T-cell (primary cell): Measurements from ENCODE around the gene CARS1. TPM values are rescaled to one million over a fixed set of nuclear protein-coding genes. Genes with fewer than 3 reads are reported as not detected.

Experiments used
- ATAC-seq, 4 experiments: fragments of 200-7000 bp in 3 of 4; fragments of 150-1000 bp in 1 of 4; cut with Tn5 transposase; replicated peaks in 1 of 4; 1 replicate in 3 of 4; 2 replicates in 1 of 4; pipeline ENCODE4 v1.10.0; 2021; ENCODE audit warnings: moderate library complexity in 3 of 4, mild to moderate bottlenecking in 2 of 4, moderate number of reproducible peaks in 1 of 4
- CTCF ChIA-PET, 2 donors: fragments of 300-600 bp; sonication (Branson Sonifier 250); formaldehyde crosslinking; loops; one replicate each; lab custom pipeline; 2022; ENCODE audit warnings: antibody characterized with exemption in 2 of 2; lab: Charles Lee
- POLR2A ChIA-PET, 2 donors: fragments of 300-600 bp; sonication (Branson Sonifier 250); formaldehyde crosslinking; loops; one replicate each; lab custom pipeline; 2022; ENCODE audit warnings: antibody characterized with exemption in 2 of 2; lab: Charles Lee
- DNase-seq, 35 experiments: peaks; one replicate each; pipeline versions ENCODE4 v3.0.0 to v3.0.0-alpha.2; 2013 to 2023
- H3K27ac ChIP-seq: one replicate; pipeline ENCODE4 v1.5.1; 2013; ENCODE audit warnings: low read length
- H3K27me3 ChIP-seq, 2 experiments: replicated peaks in 1 of 2; 1 replicate in 1 of 2; 2 replicates in 1 of 2; pipeline versions ENCODE4 v1.6.1 to v1.7.0; 2013; ENCODE audit warnings: low read length in 1 of 2, mixed read lengths in 1 of 2; ENCODE audit not compliant: control insufficient read depth in 2 of 2, insufficient read depth in 2 of 2; ENCODE audit errors: extremely low read depth in 1 of 2
- H3K36me3 ChIP-seq, 2 donors: 1 replicate in 1 of 2; 2 replicates in 1 of 2; pipeline versions ENCODE4 v1.6.1 to v1.7.0; 2013; ENCODE audit warnings: low read length in 1 of 2; ENCODE audit not compliant: control insufficient read depth in 2 of 2, insufficient read depth in 1 of 2; ENCODE audit errors: extremely low read depth in 1 of 2
- H3K4me1 ChIP-seq, 2 experiments: 1 replicate in 1 of 2; 2 replicates in 1 of 2; pipeline versions ENCODE4 v1.6.1 to v1.7.0; 2013; ENCODE audit warnings: low read length in 2 of 2, mixed read lengths in 1 of 2; ENCODE audit not compliant: insufficient read depth in 2 of 2, control insufficient read depth in 1 of 2; ENCODE audit errors: extremely low read depth in 1 of 2
- H3K4me3 ChIP-seq, 2 donors: 1 replicate in 1 of 2; 2 replicates in 1 of 2; pipeline versions ENCODE4 v1.5.1 to v1.7.0; 2013; ENCODE audit warnings: mild to moderate bottlenecking in 2 of 2, low read length in 1 of 2, moderate library complexity in 1 of 2; ENCODE audit not compliant: control insufficient read depth in 1 of 2; ENCODE audit errors: extremely low read depth in 1 of 2
- H3K9me3 ChIP-seq: 2 replicates; pipeline ENCODE4 v1.7.0; 2013
- H3K27ac Mint-ChIP-seq, 2 donors: one replicate each; pipeline ENCODE4 v1.8.0; 2020 to 2021; ENCODE audit warnings: mild to moderate bottlenecking in 2 of 2, mixed read lengths in 2 of 2
- H3K27me3 Mint-ChIP-seq, 2 donors: one replicate each; pipeline ENCODE4 v1.8.0; 2021 to 2022; ENCODE audit warnings: mixed read lengths in 2 of 2
- H3K36me3 Mint-ChIP-seq: one replicate; pipeline ENCODE4 v1.8.0; 2021; ENCODE audit warnings: mixed read lengths
- H3K4me1 Mint-ChIP-seq, 3 donors: one replicate each; pipeline ENCODE4 v1.8.0; 2020 to 2022; ENCODE audit warnings: mixed read lengths in 3 of 3, mild to moderate bottlenecking in 1 of 3
- H3K4me3 Mint-ChIP-seq, 3 donors: one replicate each; pipeline ENCODE4 v1.8.0; 2020 to 2022; ENCODE audit warnings: mild to moderate bottlenecking in 3 of 3, mixed read lengths in 3 of 3, moderate library complexity in 3 of 3
- H3K9me3 Mint-ChIP-seq, 3 donors: one replicate each; pipeline ENCODE4 v1.8.0; 2020 to 2022; ENCODE audit warnings: mixed read lengths in 3 of 3
- WGBS: methylation state at CpG from one replicate; pipeline ENCODE4 v1.1.5; 2013; ENCODE audit warnings: missing lambda C conversion rate; ENCODE audit not compliant: insufficient coverage; 5-methylcytosine and 5-hydroxymethylcytosine counted together
- total RNA-seq, 35 experiments: library from RNA in 6 of 35; stranded (reverse) in 6 of 35; fragments of 120-200 nt in 1 of 35; gene quantifications; one replicate each; pipeline versions ENCODE4 v1.2.1 to v1.2.4 and lab custom pipeline; 2013 to 2026

The CARS1 gene
- total RNA-seq, 5 donors from 2014 or later (not counting 1 experiment from before 2014, with no cell fraction given), result 45.3 to 113 (median 109) TPM

DNA sequence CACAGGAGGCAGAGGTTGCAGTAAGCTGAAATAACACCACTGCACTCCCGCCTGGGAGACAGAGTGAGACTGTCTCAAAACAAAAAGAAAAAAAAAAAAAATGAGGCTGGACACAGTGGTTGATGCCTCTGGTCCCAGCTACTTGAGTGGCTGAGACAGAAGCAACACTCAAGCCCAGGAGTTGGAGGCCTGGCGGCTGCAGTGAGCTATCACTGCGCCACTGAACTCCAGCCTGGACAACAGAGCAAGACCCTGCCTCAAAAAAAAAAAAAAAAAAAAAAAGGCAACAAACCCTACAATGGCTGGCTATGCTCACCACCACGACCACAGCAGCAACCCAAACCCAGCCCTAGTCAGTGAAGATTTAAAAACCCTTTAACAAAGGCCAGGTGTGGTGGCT is 73.3 kb downstream of the CARS1 start:
- Mint-ChIP-seq H3K36me3 (peaks cover 11% of the 10 kb centered on the region), H3K4me1 (peaks cover 63 to 76% (median 75%) of the 10 kb centered on the region in 3 donors), H3K9me3 (no peaks in the 10 kb centered on the region), H3K27ac (peak overlapping the region; percentile 81), H3K27me3 (no peaks in the 10 kb centered on the region), H3K4me3 (peak overlapping the region in 2 of 3 donors; percentile 47 to 58)
- POLR2A ChIA-PET, result interaction anchor here in 1 of 2 donors (0.6 to 0.7 kb wide), 2 partner anchors 26 to 30 kb away, joined by 6 read pairs; no protein-coding TSS in a partner anchor
- no peaks in the 10 kb centered on the region for H3K27me3 ChIP-seq
- DNase-seq (no peak), ATAC-seq (no peak)
- no peaks in the 10 kb centered on the region for H3K9me3 ChIP-seq
- no peak overlapping the region for H3K4me3 ChIP-seq
- peaks cover 16 to 63% of the 10 kb centered on the region in 2 experiments for H3K4me1 ChIP-seq
- WGBS, result 75% methylated on average over 2 of the region's 4 CpGs
- CTCF ChIA-PET, result interaction anchor here in 1 of 2 donors (0.7 to 1.5 kb wide), 2 partner anchors 28 to 38 kb away, joined by 3 to 4 read pairs; no protein-coding TSS in a partner anchor
- H3K36me3 ChIP-seq, result peaks cover 0 to 17% of the 10 kb centered on the region in 2 donors
- H3K27ac ChIP-seq, result no peak overlapping the region

DNA sequence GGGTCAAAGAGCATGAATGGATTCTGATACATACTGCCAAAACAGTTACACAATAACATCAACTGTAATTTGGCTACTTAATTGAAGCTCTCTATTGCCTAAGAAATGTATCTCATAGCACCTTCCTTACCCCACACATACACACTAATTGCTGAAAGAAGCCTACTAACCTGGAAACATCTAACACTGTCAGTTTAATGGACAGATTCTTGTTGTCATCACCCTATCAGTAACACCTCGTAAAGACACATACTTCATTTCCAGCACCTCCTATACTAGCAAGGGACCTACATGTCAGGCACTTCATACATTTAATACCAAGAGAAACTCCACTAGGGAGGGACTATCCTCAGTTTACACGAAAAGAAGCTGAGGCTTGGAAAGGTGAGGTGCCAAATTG is 75.0 kb downstream of the CARS1 start:
- Mint-ChIP-seq H3K9me3 (no peaks in the 10 kb centered on the region), H3K4me3 (peak overlapping the region in 2 of 3 donors; percentile 2 to 58), H3K4me1 (peaks cover 59 to 81% (median 71%) of the 10 kb centered on the region in 3 donors), H3K27me3 (no peaks in the 10 kb centered on the region), H3K36me3 (peaks cover 21% of the 10 kb centered on the region), H3K27ac (peak overlapping the region; percentile 68 to 81)
- CTCF ChIA-PET, result interaction anchor here in 1 of 2 donors (0.8 kb wide), 1 partner anchor 450 kb away, joined by 3 read pairs; no protein-coding TSS in a partner anchor
- ATAC-seq (no peak), DNase-seq (no peak)
- Histone ChIP-seq H3K4me3 (no peak overlapping the region), H3K27ac (peak overlapping the region; percentile 16), H3K4me1 (peaks cover 8 to 54% of the 10 kb centered on the region in 2 experiments), H3K9me3 (no peaks in the 10 kb centered on the region), H3K36me3 (peaks cover 0 to 34% of the 10 kb centered on the region in 2 donors), H3K27me3 (no peaks in the 10 kb centered on the region)
- POLR2A ChIA-PET, result interaction anchor here in 1 of 2 donors (1.0 kb wide), 1 partner anchor 8 kb away, joined by 3 read pairs; no protein-coding TSS in a partner anchor
- WGBS, result no CpG with 5 or more reads among the region's 2 CpGs

GRCh38 chr11:2981130-2981529 is 76.1 kb downstream of the CARS1 start:
- Mint-ChIP-seq H3K4me3 (peak overlapping the region in 1 of 3 donors; percentile 58), H3K4me1 (peaks cover 62 to 83% (median 73%) of the 10 kb centered on the region in 3 donors), H3K27me3 (no peaks in the 10 kb centered on the region), H3K9me3 (no peaks in the 10 kb centered on the region), H3K36me3 (peaks cover 29% of the 10 kb centered on the region), H3K27ac (no peak overlapping the region)
- 100% methylated on average over 1 of the region's 8 CpGs for WGBS
- H3K4me3 ChIP-seq, result no peak overlapping the region
- DNase-seq (no peak), ATAC-seq (no peak)
- ChIA-PET CTCF (interaction anchor here in 1 of 2 donors (1.2 kb wide), 1 partner anchor 33 kb away, joined by 7 read pairs; no protein-coding TSS in a partner anchor), POLR2A (interaction anchor here in 1 of 2 donors (0.7 kb wide), 1 partner anchor 10 kb away, joined by 18 read pairs; no protein-coding TSS in a partner anchor)
- H3K27ac ChIP-seq, result no peak overlapping the region
- H3K9me3 ChIP-seq, result no peaks in the 10 kb centered on the region
- H3K36me3 ChIP-seq, result peaks cover 0 to 41% of the 10 kb centered on the region in 2 donors
- H3K4me1 ChIP-seq, result peaks cover 2 to 47% of the 10 kb centered on the region in 2 experiments
- no peaks in the 10 kb centered on the region for H3K27me3 ChIP-seq

- H3K27me3 Mint-ChIP-seq, result no peaks in the 10 kb centered on the region
- Histone ChIP-seq H3K27me3 (no peaks in the 10 kb centered on the region), H3K9me3 (no peaks in the 10 kb centered on the region), H3K36me3 (peaks cover 0 to 49% of the 10 kb centered on the region in 2 donors), H3K4me1 (peaks cover under 1 to 43% of the 10 kb centered on the region in 2 experiments), H3K27ac (no peak overlapping the region), H3K4me3 (no peak overlapping the region)
- peaks cover 66 to 84% (median 73%) of the 10 kb centered on the region in 3 donors for H3K4me1 Mint-ChIP-seq
- ChIA-PET POLR2A (interaction anchor here in 1 of 2 donors (0.7 kb wide), 1 partner anchor 29 kb away, joined by 4 read pairs; no protein-coding TSS in a partner anchor), CTCF (interaction anchor here (0.6 to 1.2 kb wide), 5 partner anchors 15 to 1400 kb away, joined by 3 to 7 read pairs (median 4); no protein-coding TSS in a partner anchor)
- H3K4me3 Mint-ChIP-seq, result no peak overlapping the region
- H3K9me3 Mint-ChIP-seq, result no peaks in the 10 kb centered on the region
- no CpG with 5 or more reads among the region's 6 CpGs for WGBS
- ATAC-seq (no peak), DNase-seq (no peak)
- no peak overlapping the region for H3K27ac Mint-ChIP-seq
- peaks cover 36% of the 10 kb centered on the region for H3K36me3 Mint-ChIP-seq
Measured at GRCh38 chr11:2980168-2980840, 76.9 kb downstream of the CARS1 start.

DNA sequence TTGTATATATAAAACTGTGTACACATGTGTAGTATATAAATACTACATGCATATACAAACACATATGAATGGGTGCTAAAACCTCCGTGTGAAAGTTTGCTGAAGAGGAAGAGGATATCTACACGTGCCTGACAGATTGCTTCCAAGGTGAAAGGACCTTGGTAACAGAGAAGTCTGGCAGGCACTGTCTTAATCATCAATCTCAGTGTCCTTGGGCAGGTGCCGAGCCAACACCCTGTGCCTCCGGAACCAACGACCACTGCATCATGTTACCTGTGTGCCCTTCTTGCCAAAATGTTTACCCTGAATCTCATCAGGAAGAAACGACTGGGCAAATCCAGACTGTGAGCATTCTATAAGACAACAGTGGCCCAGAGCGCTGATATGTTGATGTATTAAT is 80.1 kb downstream of the CARS1 start:
- no peak for DNase-seq
- no peaks in the 10 kb centered on the region for H3K27me3 Mint-ChIP-seq
- Histone ChIP-seq H3K9me3 (no peaks in the 10 kb centered on the region), H3K4me3 (no peak overlapping the region), H3K27me3 (no peaks in the 10 kb centered on the region), H3K4me1 (peaks cover 0 to 19% of the 10 kb centered on the region in 2 experiments), H3K27ac (no peak overlapping the region), H3K36me3 (peaks cover 0 to 72% of the 10 kb centered on the region in 2 donors)
- no peaks in the 10 kb centered on the region for H3K9me3 Mint-ChIP-seq
- H3K4me3 Mint-ChIP-seq, result peak overlapping the region in 1 of 3 donors; percentile 32
- H3K27ac Mint-ChIP-seq, result peak overlapping the region; percentile 15 to 35
- ChIA-PET CTCF (interaction anchor here in 1 of 2 donors (2.0 to 3.3 kb wide), 3 partner anchors 12 to 44 kb away, joined by 8 to 20 read pairs (median 12); no protein-coding TSS in a partner anchor), POLR2A (no interaction called here)
- WGBS, result 94% methylated on average over 5 of the region's 7 CpGs
- H3K36me3 Mint-ChIP-seq, result peaks cover 48% of the 10 kb centered on the region
- ATAC-seq, result no peak
- H3K4me1 Mint-ChIP-seq, result peaks cover 42 to 72% (median 49%) of the 10 kb centered on the region in 3 donors
